Fibroblast of peridontal ligament (primary cell): Measurements from ENCODE around the gene PPP1R8.
"Not testable (repeated sequence)": the region's sequence is repeated elsewhere in the genome, so short reads cannot be mapped to it uniquely, and the experiment has no call there.

Experiments
- DNase-seq: peaks from one replicate; pipeline ENCODE4 v3.0.0-alpha.2; 2010; ENCODE audit errors: extremely low read depth

The PPP1R8 gene

DNA sequence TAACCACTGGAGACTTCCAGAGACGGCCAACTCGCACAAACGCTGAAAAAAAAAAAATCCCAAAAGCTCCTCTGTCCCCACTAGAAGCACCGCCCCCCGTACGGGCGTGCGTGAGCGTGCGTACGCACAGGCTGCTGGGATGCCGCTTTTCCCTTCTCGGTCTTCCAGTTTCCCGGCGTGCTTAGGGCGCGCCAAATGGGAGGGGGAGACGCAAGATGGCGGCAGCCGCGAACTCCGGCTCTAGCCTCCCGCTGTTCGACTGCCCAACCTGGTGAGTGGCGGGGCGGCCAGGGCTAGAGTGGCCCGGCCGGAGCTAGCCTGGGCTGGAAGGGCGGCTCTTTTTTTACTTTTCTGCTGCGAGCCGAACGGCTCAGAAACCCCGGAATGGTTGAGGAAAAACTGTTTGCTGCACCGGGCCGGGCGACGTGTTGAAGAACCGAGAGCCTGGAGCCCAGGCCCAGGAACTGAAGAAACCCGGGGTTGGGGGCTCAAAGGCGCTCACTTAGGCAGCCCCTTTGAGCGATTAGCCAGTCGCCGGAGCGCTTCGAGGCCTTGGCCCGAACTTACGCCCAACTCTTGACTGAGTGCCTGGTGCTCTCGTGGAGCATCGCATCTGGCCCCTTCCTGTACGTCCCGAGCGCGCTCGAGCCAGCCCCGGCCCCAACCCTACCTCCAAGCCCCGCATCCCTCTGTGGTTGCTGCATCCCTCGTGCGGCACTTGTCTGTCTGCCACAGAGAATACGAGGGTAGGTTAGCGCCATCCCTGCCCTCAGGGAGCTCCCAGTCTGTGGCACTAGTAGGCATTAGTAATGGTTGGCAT is at the start of gene PPP1R8:
Gene PPP1R8 (plus strand): TSS at position 162 of the 820 bp plus-strand sequence. CDS start 54 bp downstream, at position 216.
- DNase-seq = peak; percentile 95

DNA sequence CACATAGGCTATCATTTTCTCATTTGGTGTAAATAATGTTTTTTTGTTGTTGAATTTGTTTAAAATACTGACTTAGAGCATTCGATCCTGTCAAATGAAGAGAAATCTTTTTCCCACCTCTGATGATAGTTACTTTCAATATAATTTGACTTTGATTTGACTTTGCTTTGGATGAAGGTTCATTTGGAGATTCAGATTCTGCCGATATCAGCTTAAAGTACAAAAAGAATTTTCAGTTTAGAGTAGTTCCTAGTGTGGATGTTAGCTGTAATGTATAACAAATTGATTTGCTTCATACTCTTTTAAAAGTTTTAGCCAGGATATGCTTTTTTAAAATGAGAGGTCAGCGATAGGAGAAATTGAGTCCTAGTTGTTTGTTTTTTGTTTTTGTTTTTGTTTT is 47.6 kb upstream of the PPP1R8 start:
- DNase-seq = no peak

DNA sequence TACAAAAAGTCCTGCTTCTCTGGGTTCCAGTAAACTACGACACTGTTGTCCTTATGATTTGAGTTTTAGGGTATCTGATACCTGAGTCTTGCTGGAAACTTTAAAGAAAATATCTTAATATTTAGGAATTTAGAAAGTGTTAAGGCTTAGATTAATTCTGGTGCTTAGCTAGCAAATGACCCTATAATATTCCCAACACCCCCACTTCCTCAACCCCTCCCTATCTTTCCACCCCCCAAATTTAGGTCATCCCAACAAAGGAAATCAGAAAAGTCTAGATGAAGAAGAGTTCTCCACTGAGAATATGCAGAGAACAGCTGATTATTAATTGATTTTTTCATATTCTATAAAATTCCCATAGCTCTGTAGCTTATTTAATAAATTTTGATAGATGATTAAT is 45.9 kb upstream of the PPP1R8 start:
- DNase-seq = no peak

DNA sequence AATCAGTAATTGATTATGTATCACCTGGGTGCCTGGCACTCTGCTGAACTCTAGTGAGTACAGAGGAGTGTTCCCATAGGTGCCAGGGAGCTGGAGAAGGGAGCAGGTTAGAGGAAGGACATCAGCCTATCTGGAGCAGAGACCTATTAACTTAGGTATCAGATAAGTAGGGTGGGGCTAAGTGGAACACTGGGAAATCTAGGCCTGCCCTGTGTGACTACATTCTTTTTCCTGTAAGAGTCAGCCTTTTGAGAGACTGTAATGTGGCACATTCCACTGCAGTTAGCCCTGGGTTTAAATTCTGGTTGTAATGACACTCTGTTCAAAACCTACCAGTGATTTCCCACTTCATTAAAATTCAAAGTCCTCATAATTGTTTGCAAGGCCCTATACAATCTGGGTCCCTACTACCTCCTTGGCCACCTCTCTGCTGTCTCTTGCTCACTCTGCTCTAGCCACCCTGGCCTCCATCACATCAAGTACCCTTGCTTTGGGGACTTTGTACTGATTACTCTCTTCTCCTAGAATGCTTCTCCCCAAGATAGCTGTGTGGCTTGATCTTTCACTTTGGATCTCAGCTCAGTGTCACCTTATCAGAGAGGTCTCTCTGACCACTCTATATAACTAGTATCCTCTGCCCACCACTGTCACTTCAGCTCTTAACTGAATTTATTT is 44.7 kb upstream of the PPP1R8 start:
- DNase-seq = no peak

DNA sequence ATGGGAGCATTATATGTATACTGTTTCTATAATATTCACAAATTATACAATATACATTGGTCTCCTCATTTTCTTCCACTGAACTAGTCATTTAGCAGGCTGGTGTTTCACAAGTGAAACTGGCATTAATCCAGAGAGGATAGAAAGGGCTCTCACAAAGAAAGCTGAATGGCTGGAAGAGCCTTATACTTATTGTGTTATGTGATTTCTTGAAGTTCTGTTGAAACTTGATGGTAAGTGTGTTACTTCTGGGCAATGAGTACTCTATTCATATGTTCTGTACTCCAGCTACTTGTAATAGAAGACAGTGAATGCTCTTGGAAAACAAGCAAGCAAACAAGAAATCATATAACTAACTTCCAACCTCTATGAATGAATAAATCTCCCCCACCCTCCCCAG is 42.7 kb upstream of the PPP1R8 start:
- DNase-seq = peak; percentile 71

DNA sequence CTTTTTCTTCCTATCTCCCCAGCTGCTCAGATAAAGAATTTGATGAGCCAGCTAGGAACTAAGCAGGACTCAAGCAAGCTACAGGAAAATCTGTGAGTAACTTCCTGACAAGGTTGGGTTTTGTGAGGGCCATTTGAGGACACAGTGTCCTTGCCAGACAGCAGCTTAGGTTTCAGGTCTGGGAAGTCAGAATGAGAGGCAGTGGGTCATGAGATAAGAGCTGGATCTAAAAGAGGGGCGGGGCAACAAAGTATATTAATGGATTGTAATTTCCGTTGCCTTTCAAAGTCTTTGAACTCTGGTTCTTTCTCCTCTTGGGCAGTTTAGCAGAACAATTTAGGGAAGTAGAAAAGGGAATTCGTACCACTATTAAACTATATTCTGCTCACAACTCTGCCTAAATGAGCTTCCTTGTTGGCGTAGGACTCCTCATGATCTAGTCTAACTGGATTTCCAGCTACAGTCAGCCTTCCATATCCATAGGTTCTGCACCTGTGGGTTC is 41.0 kb upstream of the PPP1R8 start:
- DNase-seq = no peak

DNA sequence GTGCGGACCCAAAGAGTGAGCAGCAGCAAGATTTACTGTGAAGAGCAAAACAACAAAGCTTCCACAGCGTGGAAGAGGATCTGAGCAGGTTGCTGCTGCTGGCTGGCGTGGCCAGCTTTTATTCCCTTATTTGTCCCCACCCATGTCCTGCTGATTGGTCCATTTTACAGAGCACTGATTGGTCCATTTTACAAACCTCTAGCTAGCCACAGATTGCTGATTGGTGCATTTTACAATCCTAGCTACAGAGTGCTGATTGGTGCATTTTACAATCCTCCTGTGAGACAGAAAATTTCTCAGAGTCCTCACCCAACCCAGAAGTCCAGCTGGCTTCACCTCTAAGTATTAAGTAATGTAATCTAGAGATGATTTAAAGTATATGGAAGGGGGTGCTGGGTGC is 40.3 kb upstream of the PPP1R8 start:
- DNase-seq = not testable (repeated sequence)

DNA sequence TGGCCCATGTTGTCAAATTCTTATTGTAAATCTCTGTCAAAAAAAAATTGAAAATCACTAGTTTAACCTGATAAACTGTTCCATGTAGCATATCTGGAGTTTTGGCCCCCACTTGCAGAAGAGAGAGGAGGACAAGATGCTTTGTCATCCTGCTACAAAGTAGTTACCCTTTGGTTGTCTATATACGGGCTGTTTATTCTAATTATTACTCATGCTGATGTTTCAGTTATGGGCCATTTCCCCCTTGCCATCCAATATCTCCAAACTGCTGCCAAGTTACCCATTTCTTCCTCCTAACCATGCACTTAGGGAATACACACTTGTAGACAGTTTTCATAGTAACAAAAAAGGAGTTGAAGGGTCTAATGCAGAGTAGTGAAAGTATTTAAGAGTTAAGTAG is 35.0 kb upstream of the PPP1R8 start:
- peak; percentile 24 for DNase-seq

DNA sequence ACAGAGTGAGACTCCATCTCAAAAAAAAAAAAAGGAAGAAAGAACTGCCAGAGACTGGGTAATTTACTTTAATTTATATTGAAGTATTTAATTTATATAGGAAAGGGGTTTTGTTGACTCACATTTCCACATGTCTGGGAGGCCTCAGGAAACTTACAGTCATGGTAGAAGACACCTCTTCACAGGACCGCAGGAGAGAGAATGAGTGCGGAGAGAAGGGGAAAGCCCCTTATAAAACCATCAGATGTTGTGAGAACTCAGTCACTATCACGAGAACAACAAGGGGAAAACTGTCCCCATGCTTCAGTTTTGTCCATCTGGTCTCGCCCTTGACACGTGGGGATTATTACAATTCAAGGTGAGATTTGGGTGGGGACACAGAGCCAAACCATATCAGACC is 25.8 kb upstream of the PPP1R8 start:
- no peak for DNase-seq

DNA sequence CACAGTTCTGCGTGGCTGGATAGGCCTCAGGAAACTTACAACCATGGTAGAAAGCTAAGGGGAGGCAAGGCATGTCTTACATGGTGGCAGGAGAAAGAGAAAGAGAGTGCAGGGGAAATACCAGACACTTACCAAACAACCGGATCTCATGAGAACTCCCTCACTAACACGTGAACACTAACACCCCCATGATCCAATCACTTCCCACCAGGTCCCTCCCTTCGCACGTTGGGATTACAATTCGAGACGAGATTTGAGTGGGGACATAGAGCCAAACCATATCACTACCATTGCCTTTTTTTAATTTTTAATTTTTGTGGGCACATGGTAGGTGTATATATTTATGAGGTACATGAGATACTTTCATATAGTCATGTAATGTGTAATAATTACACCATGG is 23.8 kb upstream of the PPP1R8 start:
- DNase-seq = no peak

DNA sequence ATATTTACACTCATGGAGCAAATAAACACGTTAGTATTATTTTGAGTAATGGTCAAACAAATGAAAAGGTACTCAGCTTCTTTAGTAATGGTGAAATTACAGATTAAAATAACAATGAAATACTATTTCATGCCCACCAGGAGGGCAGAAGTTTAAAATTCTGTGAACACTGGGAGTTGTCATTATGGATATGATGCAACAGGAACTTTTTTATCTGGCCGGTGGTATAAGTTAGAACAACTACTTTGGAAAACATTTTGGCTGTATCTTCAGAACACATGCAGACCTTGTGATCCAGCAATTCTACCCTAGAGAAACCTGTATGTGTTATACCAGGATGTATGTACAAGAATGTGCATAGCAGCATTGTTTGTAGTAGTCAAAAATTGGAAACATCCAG is 23.2 kb upstream of the PPP1R8 start:
- no peak for DNase-seq

DNA sequence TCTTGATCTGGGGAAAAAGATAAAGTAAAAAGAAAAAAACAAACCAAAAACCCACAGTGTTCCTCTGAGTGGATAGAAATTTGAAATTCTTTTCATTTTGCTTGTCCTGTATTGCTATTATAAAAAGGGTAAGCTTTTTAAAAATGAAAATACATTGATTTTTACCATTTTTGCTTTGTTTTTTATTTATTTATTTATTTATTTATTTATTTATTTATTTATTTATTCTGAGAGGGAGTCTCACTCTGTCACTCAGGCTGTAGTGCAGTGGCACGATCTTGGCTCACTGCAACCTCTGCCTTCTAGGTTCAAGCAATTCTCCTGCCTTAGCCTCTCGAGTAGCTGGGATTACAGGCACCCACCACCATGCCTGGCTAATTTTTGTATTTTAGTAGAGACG is 22.5 kb upstream of the PPP1R8 start:
- not testable (repeated sequence) for DNase-seq

DNA sequence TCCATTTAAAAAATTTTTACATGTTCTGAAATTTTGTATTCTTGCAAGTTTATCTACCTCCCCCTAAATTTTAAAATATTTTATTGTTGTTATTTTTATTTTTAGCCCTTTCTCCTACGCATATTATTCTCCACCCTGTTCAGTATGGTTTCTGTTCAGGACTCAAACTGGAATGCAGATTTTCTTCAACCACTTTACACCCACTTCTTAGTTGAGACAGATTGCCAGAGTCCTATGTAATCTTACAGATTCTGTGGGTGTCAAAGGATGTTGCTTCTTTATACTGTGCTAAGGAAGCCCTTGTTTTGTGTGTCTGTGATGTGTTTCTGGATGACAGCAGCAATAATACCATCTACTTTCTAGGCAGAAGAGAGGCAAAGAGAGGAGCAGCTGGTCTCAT is 20.7 kb upstream of the PPP1R8 start:
- DNase-seq = no peak

DNA sequence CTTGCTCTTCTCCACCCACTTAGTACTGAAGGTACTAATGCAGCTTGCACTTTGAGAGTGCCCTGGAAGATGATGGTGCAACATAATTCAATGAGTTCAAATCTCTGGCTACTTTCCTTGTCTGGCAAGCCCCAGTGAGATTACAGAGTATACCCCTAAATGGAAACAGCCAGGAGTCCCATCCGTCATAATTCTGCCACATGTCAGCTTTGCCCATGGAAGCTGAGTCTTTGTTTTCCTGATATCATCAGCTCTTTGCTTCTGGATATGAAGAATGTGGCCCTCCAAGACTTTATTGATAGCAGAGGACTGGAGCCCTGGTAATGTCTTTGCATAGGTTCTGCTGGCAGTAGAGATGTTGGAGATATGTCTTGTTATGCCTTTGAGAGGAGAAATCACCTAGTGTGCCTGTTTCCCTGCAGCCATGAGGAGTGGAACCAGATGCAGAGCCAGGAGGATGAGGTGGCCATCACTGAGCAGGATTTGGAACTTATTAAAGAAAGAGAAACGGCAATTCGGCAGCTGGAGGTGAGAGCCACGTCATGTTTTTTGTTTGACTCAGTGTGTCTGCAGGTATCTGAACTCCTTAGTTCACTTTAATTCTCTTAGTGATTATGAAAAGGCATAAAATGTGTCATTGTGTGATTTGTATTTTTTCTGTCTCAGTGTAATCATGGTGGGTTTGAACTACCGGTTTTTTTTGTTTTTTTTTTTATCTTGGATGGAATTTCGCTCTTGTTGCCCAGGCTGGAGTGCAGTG is 18.7 kb upstream of the PPP1R8 start:
- DNase-seq = no peak

DNA sequence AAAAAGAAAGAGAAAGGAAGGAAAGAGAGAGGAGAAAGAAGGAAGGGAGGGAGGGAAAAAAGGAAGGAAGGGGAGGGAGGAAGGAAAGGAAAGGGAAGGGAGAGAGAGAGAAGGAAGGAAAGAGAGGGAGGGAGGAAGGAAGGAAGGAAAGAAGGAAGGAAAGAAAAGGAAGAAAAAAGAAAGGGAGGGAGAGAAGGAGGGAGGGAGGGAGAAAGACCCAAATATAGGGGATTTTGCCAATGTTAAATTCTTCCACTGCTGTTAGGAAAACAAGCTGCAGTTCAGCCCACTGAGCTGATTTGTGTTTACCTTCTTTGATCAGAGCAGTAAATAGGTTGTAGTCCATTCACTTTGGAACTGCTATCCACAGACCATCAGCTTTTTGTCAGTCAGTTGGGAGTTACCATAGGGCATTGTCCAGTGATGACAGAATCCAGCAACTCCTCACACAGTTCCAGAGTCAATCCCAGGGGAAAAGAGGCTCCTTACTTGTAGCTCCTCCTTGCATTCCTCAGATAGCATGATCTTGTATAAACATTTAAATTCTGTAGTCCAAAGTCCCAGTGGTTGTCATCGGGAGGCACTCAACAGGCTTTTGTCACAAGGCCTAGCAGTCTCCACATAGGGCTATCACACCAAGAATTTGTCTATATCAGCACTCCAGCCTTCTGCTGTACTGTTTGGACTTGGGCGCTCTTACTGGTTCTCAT is 13.5 kb upstream of the PPP1R8 start:
- peak; percentile 90 for DNase-seq

DNA sequence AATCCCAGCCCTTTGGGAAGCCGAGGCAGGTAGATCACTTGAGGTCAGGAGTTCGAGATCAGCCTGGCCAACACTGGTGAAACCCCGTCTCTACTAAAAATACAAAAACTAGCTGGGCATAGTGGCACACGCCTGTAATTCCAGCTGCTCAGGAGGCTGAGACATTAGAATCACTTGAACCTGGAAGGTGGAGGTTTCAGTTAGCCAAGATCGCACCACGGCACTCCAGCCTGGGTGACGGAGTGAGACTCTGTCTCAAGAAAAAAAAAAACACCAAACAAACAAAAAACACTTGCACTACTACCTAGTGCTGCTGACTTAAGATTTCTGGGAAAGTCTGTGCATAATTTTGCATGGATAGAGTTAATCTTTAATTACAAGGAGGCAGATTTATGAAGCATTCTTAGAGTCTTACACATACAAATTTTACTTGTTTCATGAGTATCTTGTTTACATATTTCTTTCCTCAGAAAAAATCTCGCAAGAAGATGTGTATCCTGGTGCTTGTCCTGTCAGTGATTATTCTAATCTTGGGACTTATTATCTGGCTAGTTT is 8.7 kb upstream of the PPP1R8 start:
- peak; percentile 7 for DNase-seq

DNA sequence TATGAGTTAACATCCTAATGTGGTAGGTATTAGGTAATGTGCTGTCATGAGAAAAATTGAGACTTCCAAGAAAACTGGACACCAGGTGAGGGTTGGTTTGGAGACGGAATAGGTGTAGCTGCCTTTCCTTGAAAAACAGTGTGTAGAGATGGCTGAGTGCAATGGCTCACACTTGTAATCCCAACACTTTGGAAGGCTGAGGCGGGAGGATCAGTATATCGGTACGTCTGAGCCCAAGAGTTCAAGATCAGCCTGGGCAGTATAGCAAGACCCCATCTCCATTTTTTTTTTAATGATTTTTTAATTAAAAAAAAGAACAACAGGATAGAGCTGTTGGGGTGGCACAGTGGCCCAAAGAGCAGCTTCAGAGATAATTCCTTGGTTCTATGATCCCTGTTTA is 6.8 kb upstream of the PPP1R8 start:
- DNase-seq = no peak

DNA sequence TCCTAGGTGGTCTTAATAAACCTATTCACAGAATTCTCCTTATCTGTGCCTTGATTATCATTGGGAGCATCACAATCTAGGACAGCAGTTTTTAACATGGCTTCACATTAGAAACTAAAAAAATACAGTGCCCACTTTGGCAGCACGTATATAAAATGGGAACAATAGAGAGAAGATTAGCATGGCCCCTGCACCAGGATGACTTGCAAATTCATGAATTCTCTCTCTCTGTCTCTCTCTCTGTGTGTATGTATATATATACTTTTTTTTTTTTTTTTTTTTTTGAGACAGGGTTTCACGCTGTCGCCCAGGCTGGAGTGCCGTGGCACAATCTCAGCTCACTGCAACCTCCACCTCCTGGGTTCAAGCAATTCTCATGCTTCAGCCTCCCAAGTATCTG is 6.2 kb upstream of the PPP1R8 start:
- no peak for DNase-seq

DNA sequence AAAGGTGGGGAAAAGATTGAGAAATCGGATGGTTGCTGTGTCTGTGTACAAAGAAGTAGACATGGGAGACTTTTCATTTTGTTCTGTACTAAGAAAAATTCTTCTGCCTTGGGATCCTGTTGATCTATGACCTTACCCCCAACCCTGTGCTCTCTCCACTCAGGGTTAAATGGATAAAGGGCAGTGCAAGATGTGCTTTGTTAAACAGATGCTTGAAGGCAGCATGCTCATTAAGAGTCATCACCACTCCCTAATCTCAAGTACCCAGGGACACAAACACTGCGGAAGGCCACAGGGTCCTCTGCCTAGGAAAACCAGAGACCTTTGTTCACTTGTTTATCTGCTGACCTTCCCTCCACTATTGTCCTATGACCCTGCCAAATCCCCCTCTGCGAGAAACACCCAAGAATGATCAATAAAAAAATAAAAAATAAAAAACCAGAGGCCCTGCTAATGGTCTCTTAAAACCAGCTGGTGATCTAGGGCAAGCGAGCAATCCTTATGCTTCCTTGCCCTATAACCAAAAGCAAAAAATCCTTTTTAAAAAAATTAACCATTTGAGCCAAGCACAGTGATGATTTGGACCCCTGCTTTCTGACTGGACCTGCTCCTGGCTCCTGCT is 1.1 kb upstream of the PPP1R8 start:
- not testable (repeated sequence) for DNase-seq

DNA sequence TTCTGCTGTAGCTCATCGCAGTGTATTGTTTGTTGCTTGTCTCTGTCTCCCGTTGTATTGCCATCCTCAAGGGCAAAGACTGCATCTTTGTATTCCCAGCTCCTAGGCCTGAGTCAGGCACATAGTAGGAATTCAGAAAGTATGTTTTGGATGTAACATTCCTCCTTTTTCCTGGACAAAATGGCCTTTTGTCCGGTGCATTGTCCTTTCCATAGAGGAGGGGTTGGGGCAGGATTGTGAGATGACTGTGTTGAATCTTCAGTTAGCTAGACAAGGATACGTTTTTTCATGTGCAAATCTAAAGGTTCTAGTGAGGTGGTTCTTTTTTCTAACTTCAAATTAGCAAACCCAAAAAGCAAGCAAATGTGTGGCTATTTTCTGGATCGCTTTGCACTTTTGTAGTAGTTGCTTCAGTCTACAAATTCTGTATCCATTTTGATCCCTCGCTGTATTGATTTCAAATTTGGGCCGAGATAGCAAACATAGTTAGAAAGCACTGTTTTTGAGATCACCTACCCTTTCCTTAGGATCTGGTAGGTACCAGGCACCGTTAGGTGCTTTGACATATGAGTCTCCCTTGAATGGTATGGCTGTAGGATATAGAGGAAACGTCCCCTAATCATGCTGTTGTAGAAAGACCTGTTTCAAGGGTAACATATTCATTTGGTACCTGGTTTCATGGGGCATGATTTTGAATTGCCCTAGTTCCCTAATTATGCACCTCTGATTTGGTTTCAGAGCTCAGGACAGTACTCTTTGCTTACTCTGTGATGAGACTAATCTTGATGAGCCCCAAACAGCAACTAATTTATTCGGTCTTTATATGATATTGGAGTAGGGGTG is 1.2 kb downstream of the PPP1R8 start:
- DNase-seq = peak; percentile 16
